Measurements from ENCODE around the gene CALHM6.

CALHM6 gene

GRCh38 chr6:116472706-116473105 lies 11.5 kb downstream of the CALHM6 start:
- peak; percentile 59 for DNase-seq (ENCODE audit: low read depth)
- TF ChIP-seq CTCF (conservative IDR thresholded peaks at IDR 0.05; ENCODE audit: low read length) = no peak
- no peak overlapping the region for H3K4me3 ChIP-seq (ENCODE audit: low read length)

- H3K4me3 ChIP-seq (ENCODE audit: low read length) = no peak overlapping the region
- no peak for DNase-seq (ENCODE audit: low read depth)
- no peak for TF ChIP-seq CTCF (conservative IDR thresholded peaks at IDR 0.05; ENCODE audit: low read length)
These were observed 14.0 kb downstream of the CALHM6 start for GRCh38 chr6:116475141-116475540.

GRCh38 chr6:116476002-116476678 lies 15.0 kb downstream of the CALHM6 start:
- no peak for TF ChIP-seq CTCF (conservative IDR thresholded peaks at IDR 0.05; ENCODE audit: low read length)
- DNase-seq (ENCODE audit: low read depth) = peak; percentile 61
- H3K4me3 ChIP-seq (ENCODE audit: low read length) = no peak overlapping the region

GRCh38 chr6:116482780-116483179 lies 21.6 kb downstream of the CALHM6 start:
- DNase-seq (ENCODE audit: low read depth) = no peak
- no peak overlapping the region for H3K4me3 ChIP-seq (ENCODE audit: low read length)
- TF ChIP-seq CTCF (conservative IDR thresholded peaks at IDR 0.05; ENCODE audit: low read length) = no peak

GRCh38 chr6:116483616-116484015 lies 22.4 kb downstream of the CALHM6 start:
- H3K4me3 ChIP-seq (ENCODE audit: low read length) = no peak overlapping the region
- no peak for TF ChIP-seq CTCF (conservative IDR thresholded peaks at IDR 0.05; ENCODE audit: low read length)
- DNase-seq (ENCODE audit: low read depth) = no peak

- no peak for TF ChIP-seq CTCF (conservative IDR thresholded peaks at IDR 0.05; ENCODE audit: low read length)
- DNase-seq (ENCODE audit: low read depth) = peak; percentile 34
- H3K4me3 ChIP-seq (ENCODE audit: low read length) = no peak overlapping the region
These were observed 24.5 kb downstream of the CALHM6 start for GRCh38 chr6:116485559-116486184.
